ENCODE results near the gene C1QTNF12.

C1QTNF12 gene, protein sequence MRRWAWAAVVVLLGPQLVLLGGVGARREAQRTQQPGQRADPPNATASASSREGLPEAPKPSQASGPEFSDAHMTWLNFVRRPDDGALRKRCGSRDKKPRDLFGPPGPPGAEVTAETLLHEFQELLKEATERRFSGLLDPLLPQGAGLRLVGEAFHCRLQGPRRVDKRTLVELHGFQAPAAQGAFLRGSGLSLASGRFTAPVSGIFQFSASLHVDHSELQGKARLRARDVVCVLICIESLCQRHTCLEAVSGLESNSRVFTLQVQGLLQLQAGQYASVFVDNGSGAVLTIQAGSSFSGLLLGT

DNA sequence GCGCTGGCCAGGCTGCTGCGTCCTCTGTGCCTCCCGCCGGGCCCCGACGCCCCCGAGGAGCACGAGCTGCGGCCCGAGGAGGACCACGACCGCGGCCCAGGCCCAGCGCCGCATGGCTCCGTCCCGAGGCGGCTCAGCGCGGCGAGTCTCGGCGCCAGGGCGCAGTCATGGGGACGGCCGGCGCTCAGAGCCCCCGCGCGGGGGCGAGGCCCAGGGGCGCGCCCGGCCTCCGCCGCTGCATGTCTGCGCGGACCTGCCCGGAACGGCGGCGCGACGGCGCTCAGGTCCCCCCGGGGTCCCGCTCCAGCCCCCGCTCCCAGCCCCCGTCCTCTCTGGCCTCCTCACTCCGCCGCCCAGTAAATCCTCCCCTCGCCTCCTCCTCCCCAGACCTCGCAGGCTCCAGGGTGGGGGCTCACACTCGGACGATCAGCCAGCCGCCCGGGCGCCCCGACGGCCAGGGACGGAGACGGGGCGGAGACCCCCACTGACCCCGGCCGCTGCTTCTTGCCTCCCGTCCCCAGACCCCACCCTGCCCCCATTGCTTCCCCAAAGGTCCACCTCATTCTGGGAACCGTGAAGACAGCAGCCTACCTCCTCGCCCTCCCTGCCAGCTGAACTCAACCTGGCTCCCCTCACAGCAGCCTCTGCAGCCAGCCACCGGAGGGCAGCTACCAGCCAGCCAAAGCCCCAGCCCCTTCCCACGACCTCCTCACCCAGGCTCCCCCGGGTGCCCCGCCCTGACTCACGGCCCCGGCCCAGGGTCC, at the start of gene C1QTNF12:
C1QTNF12 (minus strand) TSS at position 146 of the 764 bp plus-strand sequence; CDS start at position 114, 32 bp downstream.
- DNase-seq, result no peak

DNA sequence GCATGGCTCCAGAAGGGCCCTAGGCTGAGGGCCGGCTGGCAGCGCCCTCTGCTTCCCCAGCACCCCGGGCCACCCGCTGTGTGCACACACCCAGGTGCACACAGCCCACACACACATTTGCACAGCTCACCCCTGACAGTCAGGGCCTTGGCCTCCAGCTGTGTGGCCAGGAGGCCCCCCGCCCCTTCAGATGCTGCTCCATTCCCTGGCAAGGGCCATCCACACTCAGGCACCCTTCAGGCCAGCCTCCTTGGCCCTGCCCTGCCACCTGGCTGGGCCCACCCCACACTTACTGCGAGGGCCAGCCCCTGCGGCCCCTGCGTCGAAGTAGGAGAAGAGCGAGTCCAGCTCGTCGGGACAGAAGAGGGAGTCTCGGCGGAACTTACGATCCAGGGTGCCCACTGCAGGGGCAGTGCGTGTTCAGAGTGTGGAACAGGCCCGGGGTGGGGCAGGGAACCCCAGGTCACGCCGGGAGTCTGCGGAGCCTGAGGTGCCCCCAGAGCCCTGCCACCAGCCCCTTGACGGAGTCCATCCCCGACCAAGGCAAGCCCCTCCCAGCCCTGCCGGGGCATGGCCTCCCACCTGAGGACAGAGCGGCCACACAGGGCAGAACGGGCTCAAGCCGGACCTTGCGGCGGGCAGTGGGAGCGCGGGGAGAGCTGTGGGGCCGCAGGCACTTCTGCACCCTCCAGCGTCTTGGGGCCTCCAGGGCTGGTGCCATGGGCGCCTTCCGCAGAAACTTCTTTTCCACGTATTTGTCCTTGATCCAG, 48.8 kb upstream of the C1QTNF12 start:
- no peak for DNase-seq

GRCh38 chr1:1294250-1294890, 47.8 kb upstream of the C1QTNF12 start:
- no peak for DNase-seq

DNA sequence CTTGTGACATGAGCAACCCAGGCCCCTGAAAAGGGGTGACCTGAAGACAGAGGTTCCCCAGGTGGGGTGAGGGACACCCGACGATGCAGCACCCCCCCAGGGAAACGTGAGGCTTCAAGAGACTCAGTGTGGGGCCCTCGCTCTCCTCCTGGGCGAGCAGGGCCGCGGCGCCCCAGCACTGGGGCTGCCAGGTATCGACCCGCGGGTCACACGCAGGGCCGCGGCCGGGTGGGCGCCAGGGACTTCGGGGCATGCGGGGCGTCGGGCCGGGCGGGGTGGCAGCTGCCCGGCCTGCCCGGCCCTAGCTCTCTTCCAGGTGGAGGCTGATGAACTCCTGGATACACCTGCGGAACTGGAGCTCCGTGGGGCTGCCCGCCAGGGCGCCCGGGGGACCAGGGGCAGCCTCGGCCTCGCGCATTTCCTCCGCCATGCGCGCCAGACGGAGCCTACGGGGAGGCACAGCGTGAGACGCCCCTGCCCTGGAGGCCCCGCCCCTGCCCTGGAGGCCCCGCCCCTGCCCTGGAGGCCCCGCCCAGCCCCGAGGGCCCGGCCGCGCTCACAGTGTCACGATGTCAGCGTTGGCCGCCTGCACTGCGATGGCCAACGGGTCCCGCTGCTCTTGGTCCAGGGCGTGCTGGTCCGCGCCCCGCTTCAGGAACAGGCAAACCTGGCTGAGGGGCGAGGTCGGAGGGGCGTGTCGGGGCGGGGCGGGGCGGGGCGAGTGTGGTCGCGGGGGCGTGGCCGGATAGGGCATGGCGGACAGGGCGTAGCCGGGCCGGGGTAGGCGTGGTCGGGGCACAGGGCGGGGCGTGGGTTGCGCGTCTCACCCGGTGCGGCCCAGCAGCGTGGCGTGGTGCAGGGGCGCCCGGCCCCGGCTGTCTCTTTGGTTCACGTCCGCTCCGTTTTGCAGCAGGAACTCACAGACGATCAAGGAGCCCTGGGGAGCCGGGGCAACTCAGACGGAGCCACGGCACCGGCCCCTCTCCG, 47.0 kb upstream of the C1QTNF12 start:
- no peak for DNase-seq

GRCh38 chr1:1292851-1293250, 46.3 kb upstream of the C1QTNF12 start:
- no peak for DNase-seq

- DNase-seq, result no peak
Observed at GRCh38 chr1:1292442-1292779, 45.9 kb upstream of the C1QTNF12 start.

DNA sequence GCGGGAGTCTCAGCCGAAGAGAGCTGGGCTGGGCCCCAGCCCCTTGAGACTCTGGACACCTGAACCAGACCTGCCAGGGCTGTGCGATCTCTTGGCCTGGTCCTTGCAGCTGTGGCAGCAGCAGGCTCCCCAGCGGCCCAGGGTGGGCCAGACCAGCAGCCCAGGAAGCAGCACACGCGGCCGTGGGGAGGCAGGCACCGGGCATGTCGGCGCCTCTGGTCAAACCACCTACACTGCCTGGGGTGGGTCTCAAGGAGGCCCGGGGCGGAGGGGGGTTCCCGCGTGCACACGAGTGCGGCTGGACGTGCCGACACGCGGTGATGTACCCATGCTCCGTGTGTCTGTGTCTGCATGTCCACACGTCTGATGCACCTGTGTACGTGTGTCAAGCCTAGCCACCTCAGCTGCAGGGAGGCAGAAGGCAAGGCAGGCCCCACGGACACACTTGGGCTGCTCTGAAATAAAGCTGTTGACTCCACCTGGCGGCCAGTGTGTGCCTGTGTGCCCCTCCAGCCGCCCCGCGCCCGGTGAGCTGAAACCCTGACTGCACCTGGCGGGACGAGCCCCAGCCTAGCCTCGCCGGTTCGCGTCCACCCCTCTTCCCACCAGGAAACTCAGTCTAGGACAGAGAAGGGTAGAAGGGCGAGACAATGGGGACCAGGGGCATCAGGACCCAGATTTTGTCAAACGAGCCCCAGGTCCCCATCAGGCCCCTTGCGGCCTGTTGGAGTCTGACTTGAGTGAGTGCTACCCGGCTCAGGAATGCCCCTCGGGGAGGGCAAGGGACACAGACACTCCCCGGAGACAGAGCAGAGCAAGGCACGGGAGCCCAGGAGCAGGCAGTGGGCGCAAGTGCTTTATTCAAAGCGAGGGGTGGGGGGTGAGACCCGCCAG, 45.3 kb upstream of the C1QTNF12 start:
- peak; percentile 50 to 71 for DNase-seq

GRCh38 chr1:1291023-1291528, 44.6 kb upstream of the C1QTNF12 start:
- no peak for DNase-seq

DNA sequence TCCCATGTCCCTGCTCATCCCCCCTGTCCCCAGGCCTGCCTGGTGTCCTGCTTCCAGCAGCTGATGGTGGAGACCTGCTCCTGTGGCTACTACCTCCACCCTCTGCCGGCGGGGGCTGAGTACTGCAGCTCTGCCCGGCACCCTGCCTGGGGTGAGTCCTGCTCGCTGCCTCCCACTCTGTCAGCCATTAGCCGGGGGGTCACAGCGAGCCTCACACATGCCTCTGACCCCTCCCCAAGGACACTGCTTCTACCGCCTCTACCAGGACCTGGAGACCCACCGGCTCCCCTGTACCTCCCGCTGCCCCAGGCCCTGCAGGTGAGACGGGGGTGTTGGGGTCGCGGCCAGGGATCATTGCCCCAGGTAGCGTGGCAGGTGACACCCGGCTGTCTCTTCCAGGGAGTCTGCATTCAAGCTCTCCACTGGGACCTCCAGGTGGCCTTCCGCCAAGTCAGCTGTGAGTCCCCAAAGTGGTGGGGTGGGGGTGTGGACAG, 43.8 kb upstream of the C1QTNF12 start:
- peak; percentile 39 to 61 for DNase-seq

DNA sequence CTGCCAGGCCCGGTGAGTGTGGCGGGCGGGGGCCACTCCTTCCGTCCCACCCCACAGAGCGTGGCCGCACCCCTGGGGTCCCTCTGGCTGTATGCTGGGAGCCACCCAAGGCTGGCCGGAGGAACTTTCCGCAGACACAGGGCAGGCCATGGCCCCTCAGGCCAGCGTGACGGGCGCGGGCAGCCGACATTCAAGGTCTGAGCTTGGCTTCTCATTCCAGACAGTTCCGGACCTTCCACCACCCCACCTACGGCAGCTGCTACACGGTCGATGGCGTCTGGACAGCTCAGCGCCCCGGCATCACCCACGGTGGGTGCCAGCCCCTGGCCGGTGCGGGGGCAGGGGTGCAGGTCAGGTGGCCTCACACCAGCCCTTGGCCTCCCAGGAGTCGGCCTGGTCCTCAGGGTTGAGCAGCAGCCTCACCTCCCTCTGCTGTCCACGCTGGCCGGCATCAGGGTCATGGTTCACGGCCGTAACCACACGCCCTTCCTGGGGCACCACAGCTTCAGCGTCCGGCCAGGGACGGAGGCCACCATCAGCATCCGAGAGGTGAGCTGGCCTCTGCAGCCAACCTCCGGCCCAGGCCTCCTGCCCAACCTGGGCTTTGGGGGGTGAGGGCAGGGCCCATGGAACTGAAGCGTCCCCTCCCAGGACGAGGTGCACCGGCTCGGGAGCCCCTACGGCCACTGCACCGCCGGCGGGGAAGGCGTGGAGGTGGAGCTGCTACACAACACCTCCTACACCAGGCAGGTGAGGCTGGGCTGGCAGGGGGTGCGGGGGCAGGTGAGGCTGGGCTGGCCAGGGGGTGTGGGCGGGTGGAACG, 41.0 kb upstream of the C1QTNF12 start:
- DNase-seq, result no peak

- DNase-seq, result no peak
Observed at GRCh38 chr1:1286313-1287261, 40.1 kb upstream of the C1QTNF12 start.

GRCh38 chr1:1285611-1286311, 39.2 kb upstream of the C1QTNF12 start:
- no peak for DNase-seq

DNA sequence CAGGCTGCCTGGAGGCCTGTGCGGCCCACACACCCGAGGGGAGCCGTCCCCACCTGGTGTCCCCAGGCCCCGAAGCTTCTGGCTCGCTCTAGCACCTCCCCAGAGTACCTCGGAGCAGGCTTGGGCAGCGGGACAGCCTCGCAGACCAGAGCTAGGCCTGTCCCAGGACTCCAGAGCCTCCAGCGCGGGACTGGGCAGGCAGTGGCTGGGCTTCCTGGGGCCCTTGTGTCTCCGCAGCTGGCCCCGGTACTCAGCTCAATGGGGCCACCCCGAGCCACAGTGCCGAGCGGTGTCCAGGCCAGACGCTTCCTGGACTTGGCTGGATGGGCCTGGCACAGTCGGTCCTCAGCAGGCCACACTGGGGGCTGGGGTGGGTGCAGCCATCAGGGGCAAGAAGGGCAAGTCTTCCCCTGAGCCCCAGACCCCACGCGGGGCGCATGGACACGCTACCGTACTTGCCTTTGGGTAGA, 38.6 kb upstream of the C1QTNF12 start:
- no peak for DNase-seq

- DNase-seq, result no peak
Observed at GRCh38 chr1:1284221-1285101, 37.9 kb upstream of the C1QTNF12 start.

DNA sequence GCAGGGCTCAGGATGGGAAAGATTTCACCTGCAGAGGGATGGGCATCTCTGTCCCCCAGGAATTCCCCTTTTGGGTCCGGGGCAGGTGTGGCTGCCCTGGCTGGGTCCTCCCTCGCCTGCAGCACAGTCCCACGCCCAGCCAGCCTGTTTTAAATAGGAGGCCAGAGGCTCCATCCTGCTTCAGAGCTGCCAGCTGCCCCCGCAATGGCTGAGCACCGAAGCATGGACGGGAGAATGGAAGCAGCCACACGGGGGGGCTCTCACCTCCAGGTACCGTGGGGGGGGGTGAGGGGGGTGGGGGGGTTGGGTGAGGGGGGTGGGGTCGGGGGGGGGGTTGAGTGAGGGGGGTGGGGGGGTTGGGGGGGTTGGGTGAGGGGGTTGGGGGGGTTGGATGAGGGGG, 37.3 kb upstream of the C1QTNF12 start:
- no peak for DNase-seq

- DNase-seq, result no peak
Observed at GRCh38 chr1:1282998-1283397, 36.5 kb upstream of the C1QTNF12 start.
